OCI-M1 (cell line): ENCODE data around the gene CPN2.

ENCODE experiments used
- DNase-seq: peaks from one replicate; lab custom pipeline; 2025; lab: John Stamatoyannopoulos, UW

CPN2 gene

DNA sequence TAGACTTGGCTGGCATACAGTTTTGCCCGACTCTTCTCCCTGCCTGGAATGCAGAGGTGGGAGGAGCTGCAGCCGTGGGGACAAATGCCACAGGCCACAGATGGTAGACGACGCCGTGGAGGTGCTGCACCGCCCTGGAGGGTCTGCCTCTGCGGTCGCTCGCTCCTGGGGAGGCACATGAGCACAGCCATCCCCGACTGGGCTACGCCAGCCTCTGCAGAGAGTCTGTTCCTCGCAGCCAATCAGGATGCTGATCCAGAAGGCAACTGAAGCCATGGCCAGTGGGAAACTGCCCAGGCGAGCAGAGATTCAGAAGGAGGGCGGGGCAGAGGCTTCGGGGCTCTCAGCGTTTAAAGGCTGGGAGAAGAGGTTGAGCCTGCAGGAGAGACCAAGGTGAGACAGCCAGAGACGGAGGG lies 30.3 kb upstream of the CPN2 start:
- DNase-seq: no peak

DNA sequence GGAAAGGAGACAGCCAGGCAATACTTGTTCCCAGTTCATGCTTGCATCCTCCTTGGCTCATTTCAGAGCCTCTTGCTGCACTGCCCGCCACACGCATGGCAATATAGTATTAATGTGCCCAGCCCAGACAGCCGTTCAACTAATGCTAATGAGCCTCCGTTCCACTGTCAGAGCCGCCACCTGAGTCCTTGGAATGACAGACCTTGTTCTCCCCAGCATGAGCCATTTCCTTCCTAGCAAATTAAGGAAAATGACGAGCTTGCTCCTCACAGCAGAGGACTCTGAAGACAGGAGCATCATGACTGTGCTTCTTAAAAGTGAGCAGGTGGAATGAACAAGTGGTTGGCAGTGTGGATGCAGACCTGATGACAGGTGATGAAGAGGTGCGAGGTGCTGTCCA lies 29.2 kb upstream of the CPN2 start:
- DNase-seq: no peak

DNA sequence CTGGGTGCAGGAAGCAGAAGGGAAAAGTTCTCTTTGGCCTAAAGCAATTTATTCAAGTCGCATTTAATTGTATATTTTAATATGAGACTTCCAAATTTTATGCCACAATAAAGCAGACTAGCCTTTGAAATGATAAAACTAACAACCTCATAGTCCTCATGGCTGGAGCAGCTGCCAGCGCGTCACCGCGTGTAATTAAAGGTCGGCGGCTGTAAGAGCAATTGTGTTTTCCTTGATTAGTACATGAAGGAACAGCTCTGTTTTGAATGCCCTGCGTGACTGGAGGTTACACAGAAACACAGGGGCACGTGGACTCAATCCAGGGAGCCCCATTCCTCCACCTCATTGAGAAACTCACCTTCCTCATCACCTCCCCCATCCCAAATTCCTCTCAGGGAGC lies 28.5 kb upstream of the CPN2 start:
- DNase-seq: no peak

DNA sequence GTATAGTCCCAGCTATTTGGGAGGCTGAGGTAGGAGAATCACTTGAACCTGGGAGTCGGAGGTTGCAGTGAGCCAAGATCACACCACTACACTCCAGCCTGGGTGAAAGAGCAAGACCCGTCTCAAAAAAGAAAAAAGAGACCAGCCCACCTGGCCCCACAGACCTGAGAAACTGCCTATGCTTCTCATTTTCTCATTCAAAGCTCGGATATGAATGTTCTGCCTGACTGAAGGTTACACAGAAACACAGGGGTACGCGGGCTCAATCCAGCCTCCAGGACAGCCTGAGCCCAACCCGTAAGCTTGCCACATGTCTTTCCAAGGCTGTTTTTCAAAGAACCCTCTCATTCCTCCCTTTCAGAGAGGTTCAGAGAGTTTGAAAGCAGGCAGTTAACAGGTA lies 28.1 kb upstream of the CPN2 start:
- DNase-seq: no peak

DNA sequence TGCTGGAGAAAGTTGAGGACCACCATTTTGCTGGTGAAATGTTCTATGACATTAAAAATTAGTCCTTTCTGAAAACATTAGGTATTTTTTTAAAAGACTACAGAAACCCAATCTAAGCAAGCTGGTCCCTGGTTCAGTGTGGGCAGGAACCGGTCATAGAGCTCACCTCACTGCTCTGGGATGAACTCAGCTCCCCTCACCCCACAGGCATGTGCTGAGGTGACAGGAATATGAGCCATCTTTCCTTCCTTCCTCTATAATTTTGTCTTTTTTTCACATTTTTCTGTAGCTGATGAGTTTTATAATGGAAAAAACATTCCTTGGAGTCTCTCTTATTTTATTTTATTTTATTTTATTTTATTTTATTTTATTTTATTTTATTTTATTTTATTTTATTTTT lies 26.6 kb upstream of the CPN2 start:
- DNase-seq: no peak

DNA sequence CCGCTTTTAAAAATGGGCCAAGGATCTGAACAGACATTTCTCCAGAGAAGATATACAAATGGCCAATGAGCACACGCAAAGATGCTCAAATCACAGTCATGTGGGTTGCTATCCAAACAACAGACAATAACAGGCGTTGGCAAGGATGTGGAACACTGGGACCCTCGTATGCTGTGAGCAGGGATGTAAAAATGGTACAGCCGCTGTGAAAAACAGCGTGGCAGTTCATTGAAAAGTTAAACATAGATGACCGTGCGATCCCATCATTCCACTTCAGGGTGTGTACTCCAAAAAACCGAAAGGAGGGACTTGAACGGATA lies 25.1 kb upstream of the CPN2 start:
- no peak for DNase-seq

DNA sequence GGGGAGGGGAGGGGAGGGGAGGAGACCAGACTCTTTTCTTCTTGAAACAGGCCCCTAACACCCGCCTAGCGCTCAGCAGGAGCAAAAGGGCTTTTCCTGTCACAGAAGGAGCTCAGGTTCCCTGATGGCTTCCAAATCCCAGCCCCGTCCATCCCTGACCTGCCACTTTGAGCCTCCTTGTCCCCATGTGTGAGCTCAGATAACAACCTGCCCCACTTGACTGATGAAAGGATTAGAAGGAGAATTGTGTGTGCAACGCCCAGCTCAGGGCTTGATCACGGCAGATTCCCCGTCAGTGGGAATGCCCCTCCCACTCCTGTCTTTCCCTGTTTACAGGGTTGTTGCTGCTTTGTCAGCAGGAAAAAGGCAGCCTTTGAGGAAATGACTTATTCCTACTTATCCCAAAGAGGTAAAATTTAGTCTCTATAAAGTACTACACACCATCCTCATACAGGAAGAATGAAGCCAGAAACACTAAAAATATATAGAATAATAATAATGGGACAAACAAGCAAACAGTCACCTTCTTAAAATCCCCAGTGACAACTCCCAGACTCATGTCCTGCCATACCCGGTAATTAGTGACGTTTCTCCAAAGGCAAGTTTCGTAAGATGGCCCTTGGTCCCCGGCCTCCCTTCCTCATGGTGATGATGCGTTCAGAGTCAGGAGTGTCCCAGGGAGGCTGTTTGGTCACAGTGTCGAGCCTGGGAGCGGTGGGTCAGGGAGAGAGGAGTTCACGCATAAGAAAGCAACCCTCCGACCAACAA lies 24.5 kb upstream of the CPN2 start:
- DNase-seq: no peak

DNA sequence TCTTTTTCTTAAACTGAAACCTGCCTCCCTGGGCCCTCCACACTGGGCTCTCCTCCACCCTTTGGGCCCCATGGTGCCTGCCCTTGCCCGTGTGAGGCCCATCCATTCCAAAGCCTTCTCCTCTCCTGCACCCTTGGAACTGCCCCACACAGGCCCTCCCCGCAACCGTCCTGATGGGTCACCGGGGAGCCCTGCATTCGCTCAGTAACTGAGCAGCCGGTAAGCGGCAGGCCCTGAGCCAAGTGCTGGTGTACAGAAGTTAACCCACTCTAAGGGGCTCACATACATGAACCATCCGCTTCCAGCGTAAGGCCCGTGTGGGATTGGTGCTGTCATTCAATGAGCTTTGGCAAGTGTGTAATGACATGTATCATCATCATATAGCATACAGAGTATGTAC lies 23.8 kb upstream of the CPN2 start:
- DNase-seq: no peak

DNA sequence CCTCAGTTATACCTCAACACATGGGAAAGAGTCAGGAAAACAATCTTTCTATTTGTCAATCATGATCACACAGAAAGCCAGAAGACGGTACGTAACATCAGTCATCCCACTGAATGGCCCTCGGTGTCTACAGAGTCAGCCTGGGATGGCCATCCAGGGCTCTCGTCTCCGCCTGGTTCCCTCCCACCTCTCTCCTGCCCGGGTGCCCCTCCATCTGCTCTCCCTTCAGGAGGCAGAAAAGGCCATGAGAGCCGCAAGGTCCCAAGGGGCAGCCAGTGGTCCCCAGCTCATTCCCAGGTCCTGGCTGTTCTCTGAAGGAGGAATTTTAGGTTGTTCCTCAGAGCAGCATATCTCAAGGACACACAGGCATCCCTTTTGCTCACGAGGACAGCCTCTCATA lies 22.8 kb upstream of the CPN2 start:
- DNase-seq: no peak

DNA sequence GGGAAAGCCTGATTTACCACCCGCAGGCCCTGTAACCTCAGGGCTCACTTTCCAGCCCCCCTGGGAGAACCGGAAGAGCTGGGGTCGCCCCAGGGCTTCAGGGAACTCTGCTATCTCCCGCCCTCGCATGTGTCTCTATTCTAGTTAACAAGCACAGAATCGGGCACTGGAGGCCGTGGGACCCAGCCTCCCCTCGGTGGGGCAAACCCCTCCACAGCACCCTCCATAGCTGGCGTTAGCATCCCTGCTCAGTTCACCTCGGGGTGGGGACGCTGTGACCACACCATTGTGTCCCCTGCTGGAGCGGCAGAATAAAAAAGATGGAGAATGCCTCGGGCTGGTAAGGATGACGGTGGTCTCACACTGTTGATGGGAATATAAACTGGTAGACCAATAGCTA lies 21.9 kb upstream of the CPN2 start:
- no peak for DNase-seq

DNA sequence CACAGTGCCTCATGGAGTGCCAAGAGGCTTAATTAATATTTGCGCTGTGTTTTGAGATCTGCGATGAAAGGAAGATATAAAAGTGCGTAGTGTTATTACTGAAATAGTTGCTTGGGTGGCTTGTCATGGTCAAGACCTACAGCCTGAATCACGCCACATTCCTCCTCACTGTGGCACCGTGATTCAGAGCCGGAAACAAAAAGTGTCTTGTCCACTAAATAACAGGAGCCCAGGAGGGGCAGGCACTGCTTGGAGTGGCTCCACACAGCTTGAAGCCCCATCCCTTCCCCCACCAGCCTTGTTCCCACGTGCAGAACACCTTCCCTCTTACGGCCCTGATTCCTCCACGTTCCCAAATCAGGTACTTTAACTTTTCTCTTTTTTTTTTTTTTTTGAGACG lies 19.6 kb upstream of the CPN2 start:
- DNase-seq: no peak

DNA sequence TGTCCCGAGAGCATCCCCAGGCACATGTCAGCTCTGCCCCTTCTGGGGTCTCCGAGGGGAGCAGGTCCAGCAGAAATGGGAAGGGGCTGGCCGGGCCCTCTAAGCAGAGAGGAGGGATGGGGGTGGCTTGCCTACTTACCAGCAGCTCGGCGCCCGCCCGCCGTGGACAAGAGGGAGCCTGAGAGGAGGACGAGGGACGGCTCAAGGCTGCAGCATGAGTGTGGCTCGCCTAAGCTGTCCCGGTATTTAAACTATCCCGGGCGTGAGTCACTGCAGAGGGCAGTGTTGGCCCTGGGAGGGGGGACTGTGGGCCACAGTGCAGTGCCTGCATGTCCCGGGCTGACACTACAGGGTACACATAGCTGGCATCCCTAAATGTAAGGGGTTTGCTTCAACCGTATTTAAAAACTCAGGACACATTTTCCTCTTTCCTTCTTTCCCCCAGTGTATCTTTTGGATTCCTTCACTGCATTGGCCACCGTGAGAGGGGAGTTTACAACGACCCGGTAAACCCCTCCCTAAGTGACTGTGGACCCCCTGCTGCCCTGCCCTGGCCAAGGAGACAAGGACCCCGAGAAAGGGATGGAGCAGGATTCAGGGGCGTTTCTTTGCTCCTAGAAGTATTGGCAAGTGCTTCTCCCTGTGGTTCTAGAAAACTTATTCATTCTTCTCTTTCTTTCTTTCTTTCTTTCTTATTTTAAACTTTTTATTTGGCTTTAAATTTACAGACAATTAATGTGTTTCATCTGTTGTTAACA lies 18.6 kb upstream of the CPN2 start, which contains the start of gene LRRC15:
Gene LRRC15, minus strand, starts transcription at position 222 of the 758 bp plus-strand sequence. CDS start 8,700 bp downstream, outside the sequence.
- DNase-seq: peak; percentile 7

DNA sequence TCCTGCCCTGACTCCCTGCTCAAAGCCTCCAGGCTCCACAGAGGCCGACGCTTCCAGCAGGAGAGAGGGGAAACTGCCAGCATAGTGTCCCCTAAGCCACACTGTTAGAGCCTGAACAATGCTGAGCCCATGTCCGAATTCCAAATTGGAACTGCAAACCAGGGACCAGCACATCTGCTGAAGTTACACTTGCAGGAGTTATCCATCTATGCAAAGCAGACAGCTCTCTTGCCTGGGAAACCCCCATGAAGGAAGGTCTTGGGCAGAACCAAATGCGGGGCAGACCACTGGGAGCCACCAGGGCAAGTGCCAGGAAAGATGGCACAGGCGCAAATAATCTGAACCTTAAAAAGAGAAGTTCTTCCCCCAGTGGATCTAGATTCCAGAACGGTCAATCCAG lies 17.8 kb upstream of the CPN2 start:
- DNase-seq: no peak

DNA sequence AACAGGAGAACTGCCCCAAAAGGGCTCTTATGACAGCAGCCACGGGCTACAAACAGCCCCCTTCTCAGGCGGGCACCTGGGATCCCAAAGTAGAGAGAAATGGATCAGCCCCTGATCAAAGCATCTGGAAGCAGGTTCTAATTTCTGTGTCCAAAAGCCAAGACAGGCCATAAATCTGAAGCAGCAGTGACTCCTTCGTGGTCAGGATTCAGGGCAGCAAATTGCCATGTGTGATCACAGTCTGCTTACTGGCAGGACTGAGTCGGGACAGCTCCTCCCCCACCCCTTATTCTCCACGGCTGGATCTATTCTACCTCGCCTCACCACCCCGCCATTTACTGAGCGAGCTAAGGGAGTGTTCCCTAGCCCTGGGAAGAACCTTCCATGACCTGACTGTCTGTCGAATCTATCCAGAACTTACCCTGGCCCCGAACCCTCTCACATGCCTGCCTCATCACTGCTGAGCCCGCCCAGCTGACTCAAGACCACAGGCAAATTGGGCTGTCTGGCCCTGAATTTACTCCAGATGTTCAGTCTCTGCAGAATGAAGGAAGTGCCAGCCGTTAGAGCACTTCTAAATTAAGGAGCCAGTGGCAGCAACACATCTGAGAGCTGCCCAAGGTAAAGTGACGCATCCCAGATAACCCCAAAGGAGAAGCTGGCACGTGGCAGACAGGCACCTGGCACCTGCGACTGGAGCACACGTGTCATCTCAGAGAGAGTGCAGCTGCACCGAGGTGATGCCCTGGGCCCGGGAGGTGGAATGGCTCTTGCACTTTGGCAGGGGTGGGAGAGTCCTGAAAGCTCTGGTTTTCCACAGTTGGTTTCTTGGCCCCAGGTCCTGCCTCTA lies 17.1 kb upstream of the CPN2 start:
- DNase-seq: no peak

DNA sequence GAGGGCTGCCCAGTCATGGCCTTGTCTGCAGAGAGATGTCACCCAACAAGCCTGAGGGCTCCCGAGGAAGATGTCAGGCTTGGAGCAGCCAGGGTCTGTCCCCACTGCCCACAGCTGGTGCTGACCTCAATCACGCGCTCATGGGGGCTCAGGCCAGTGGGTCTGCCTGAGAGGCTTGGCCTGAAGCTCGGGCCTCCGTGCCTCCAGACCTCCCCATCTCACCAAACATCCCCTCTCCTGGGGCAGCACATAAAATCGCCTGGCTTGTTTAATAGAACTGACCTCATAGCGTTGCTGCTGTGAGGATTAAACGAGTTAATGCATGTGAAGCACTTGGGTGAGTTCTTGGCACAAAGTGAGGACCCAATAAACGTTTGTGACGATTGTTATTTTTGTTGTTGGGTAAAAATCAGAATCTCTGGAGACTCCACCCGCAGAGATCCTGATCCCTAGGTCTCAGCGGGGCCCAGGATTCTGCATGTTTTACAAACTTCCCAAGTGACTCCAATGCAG lies 14.9 kb upstream of the CPN2 start:
- no peak for DNase-seq

DNA sequence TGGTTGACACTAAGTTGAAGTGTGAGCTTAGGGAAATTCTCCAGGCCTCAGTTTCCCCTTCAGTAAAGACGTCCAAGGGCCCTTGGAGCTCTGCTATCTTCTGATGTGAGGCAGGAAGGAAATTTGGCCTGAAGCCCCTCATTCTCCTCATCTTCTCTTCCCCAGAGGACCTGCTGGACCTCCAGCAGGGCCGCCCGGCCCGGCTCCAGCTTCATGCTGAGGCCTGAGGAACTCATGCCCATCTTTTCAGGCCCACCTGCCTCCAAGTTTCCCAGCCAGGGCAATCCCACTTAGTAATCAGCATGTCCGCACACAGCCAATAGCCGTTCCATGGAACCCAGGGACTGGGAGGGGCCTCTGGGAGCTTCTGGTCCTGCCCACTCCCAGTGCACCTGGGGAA lies 14.4 kb upstream of the CPN2 start:
- no peak for DNase-seq

DNA sequence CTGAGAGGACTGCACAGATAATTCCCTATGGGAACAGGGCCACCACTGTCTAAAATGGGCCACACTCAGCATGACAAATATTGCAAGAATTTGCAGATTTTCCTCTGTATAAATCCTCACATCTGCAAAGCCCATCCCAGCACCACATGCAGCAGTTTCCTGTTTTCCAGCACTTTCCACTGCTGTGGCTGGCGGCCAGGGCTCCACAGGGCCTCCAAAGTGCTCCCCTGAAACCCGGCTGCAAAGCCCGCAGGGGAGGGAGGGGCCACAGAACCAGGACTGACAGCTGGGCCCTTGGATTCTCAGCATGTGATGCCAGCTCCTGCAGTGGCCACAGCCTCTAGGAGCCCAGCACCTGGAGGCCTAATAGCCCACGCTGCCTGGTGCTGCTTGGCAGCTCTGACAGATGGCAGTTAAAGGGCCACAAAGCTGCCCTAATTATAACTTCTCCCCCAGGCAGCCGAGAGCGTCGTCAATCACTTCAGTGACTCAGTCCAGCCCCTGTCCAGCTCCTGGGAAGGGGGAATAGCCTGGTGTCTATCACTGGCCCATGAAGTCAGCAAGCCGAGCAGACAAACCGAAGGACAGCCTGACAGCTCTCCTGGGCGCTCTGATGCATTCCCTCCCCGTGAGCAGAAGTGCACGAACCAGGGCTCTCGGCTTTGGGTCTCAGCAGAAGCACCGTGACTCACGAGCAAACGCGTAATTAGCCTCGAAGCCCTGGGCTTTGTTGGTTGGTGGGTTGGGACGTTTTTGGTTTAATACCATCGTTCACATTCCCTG lies 13.7 kb upstream of the CPN2 start:
- DNase-seq: no peak

DNA sequence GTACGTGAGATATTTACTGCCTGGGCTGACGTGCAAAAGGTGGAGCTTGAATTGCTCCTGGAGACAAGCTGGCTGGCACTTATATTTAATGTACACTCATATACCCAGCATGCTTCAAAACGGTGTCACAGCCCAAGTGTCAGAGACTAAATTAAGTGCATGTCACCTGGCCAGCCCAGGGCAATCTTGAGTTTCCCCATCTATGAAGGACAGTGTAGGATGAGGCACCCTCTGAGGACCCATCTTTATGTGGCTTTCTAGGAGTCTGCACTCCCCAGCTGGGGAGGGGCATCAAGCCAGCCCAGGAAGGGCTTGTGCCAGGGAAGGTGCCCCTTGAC lies 13.2 kb upstream of the CPN2 start:
- DNase-seq: no peak

DNA sequence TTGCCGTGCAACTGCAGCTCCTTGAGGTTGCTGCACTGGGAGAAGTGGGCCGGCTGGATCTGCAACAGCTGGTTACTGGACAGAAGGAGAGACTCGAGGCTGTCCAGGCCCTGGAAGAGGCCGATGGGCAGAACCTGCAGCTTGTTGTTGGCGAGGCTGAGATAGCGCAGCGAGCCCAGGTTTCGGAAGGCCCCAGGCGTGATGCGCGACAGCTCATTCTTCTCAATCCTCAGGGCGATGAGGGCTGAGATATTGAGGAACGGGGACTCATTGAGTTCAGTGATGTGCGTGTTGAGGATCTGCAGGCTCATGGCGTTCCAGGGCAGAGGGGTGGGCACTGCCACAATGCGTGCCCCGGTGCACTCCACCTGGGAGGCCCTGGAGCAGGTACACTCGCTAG lies 9.4 kb upstream of the CPN2 start:
- no peak for DNase-seq

DNA sequence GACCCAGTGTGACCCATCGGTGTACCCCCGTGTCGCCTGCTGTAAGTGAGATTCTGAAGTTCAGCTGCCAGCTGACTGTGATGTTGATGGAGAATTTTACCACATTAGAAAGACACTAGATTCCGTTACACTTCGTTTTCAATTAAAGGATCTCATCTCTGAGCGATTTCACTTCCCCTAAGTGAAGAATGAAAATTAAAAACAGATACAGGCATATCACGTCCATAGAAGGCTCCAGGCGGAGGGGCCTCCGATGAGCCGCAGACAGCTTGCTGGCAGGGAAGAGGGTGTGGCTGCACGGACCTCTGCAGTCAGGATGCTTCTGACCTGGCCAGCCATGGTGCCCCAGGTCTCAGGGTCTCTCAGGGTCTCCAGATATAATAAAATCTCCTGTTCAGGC lies 6.6 kb upstream of the CPN2 start:
- DNase-seq: no peak

DNA sequence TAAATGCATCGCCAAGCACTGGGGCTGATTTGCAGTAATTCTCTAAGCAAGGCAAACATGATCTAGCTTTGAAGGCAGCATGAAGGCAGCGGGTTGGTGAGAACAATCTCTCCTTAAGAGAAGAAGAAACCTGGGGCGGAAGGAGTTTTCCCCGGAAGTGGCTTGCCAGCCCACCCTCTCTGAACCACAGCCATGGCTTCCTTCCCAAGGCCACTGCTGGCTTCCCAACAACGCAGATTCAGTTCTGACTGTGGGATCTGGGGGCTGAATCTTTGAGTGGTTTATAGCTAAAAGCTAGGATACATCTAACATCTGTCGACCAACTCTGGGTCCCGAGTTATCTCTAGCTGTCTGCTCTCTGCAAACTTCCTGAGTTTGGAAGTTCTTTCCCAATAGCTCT lies 4.3 kb upstream of the CPN2 start:
- no peak for DNase-seq

DNA sequence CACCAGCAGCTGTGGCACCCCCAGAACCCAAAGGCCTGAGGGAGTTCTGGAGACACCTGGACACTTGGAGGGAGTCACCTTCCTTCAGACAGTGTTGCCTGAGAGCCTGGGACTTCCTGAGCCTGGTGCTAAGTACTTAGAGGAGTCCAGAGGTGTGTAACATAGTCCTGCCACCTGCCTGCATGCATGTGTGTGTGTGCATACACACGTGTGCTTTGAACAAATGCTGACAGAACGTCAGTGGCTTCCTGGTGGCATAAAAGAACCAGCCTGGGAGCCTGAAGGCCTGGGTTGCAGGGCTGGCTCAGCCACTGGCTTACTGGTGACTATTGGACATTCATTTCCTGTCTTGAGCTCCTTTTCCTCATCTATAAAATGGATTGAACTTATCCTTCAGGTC lies 3.2 kb upstream of the CPN2 start:
- no peak for DNase-seq
